ENCODE results near the gene ITPR3.

DNA sequence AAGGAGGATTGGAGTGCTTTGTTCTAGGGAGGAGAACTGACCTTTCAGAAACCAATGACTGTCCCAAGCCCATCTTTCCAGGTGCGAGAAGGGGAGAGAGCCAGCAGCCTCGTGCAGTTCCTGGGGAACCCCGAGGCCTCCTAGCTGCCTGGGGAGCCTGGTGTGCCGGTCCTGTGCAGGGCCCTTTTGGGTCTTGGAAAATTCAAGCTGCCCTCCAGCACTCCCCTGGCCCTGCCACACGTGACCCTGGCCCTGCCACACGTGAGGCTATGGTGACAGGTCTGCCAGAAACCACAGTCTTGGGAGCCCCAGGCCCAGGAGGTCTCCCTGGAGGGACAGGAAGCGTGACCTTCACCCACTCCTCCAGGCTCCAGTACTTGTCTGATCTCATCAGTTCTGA is 109.9 kb downstream of the ITPR3 start:
- no peak for TF ChIP-seq EZH2 (IDR thresholded peaks at IDR 0.05; ENCODE audit: insufficient read depth, low read length)
- TF ChIP-seq, protein P1, sequence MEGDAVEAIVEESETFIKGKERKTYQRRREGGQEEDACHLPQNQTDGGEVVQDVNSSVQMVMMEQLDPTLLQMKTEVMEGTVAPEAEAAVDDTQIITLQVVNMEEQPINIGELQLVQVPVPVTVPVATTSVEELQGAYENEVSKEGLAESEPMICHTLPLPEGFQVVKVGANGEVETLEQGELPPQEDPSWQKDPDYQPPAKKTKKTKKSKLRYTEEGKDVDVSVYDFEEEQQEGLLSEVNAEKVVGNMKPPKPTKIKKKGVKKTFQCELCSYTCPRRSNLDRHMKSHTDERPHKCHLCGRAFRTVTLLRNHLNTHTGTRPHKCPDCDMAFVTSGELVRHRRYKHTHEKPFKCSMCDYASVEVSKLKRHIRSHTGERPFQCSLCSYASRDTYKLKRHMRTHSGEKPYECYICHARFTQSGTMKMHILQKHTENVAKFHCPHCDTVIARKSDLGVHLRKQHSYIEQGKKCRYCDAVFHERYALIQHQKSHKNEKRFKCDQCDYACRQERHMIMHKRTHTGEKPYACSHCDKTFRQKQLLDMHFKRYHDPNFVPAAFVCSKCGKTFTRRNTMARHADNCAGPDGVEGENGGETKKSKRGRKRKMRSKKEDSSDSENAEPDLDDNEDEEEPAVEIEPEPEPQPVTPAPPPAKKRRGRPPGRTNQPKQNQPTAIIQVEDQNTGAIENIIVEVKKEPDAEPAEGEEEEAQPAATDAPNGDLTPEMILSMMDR (IDR thresholded peaks at IDR 0.05; ENCODE audit: insufficient read depth, low read depth, low read length), result no peak
